ENCODE measurements around the gene SLC2A13. TPM values are rescaled to one million over a fixed set of nuclear protein-coding genes. Genes with fewer than 3 reads are reported as not detected.
"Not testable (repeated sequence)": the region's sequence is repeated elsewhere in the genome, so short reads cannot be mapped to it uniquely, and the experiment has no call there.

Gene SLC2A13
- total RNA-seq, 1 experiment from 2014 or later, result 5.8 TPM

DNA sequence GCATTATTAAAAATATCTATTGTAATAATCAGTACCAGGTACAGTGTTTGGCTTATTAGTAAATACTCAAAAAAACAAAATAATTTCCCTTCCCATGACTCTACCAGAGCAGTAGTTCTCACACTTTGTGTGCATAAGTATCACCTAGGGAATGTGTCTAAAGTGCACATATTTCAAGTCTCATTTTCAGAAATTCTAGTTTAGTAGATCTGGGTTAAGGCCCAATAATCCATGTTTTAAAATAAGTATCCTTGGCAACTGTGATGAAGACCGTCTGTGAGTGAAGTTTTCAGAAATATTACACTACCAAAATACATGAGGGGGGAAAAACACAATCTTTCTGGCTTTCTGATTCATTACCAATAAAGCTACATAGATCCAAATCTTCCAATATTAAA is 237.6 kb downstream of the SLC2A13 start:
- no peak for DNase-seq (ENCODE audit: low read depth)

DNA sequence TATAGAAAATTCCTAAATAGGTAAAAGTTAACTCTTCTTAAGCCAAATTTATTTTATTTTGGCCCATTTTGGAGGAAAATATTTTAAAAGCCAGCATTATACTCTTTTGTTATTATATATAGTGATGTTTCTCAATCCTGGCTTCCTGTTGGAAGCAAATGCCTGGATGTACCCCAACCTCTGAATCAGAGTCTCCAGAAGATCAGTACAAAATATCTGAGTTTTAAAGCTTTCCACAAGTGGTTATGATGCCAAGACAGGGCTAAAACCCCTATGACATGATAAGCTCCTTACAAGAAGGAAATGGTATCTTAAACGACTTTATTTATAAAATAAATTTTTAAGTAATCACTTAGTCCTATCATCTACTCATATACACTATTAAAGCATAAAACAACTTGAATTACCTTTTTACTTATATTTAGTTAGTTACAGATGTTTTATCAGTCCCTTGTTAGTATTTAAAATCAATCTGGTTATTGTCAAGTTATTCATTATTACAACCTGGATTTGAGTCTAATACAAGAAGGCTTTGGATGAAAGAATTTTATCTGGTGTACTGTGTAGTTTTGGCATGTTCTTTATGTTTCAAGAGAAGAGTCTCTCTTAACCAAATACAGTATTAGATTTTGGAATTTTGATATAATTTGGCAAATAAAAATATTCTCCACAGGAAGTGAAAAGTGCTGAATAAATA is 238.1 kb downstream of the SLC2A13 start:
- no peak for DNase-seq (ENCODE audit: low read depth)

DNA sequence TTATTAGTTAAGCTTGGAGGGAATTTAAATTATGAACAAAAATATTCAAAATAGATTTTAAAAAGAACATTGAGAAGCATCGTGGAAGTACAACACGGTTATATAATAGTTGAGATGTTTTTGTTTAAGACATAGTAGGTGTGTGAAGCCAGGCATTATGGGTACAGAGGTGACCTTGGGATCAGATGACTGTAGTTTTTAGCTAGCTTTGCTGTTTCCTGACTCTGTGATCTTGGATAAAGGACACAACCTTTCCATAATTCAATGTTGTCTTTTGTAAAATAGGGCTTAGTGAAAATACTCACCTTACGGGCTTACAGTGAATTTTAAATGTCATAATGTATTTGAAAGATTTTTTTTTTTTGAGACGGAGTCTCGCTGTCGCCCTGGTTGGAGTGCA is 239.7 kb downstream of the SLC2A13 start:
- no peak for DNase-seq (ENCODE audit: low read depth)

DNA sequence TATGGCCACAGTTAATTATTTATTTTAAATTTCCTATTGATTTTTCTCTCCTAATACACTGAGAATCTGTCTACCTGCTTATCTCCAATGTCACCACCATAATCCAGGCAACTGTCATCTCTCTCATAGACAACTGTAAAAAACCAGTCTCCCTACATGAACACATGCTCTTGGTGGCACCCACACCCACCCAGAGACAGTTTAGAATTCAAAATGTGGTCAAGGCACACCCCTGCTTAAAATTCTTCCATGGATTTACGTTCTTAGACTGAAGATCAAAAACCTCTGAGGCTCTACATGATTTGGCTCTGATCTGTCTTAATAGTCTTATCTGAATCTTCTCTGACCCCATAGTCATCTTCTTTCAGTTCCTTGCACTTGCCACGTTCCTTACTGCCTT is 245.2 kb downstream of the SLC2A13 start:
- DNase-seq (ENCODE audit: low read depth), result no peak

DNA sequence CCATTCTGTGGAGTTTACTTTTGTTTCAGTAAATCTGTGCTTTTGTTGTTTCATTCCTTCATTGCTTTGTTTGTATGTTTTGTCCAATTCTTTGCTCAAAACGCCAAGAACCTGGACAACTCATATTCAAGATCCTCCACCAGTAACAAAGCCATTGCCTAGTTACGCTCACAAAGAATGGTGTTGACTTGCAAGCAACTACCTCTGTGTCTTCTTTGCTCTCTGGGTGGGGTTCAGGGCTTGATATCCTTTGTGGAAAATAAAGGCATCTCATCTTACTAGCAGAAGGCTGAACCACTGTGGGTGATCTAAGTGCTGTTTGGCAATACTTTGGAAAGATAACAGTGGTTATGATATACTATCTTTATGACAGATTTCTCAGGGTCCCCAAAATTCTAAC is 252.9 kb downstream of the SLC2A13 start:
- DNase-seq (ENCODE audit: low read depth), result no peak

DNA sequence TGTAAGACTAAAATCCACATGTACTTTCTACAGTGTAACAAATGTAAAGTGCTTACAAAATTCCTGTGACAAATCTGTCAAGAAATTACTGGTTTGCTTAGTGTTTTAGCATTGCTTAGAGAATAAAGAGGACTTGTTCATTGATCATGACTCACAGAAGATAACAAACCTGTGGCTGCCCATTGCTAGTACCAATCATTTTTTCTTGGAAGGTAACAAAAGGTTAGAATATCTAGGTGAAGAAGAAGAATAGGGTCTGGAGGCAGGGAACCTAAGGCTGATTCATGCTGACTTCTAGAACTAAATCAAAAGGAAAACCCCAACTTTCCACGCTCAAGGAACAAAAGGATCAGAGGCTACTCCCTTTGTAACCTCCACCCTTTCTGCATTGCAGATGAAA is 253.5 kb downstream of the SLC2A13 start:
- DNase-seq (ENCODE audit: low read depth), result no peak

DNA sequence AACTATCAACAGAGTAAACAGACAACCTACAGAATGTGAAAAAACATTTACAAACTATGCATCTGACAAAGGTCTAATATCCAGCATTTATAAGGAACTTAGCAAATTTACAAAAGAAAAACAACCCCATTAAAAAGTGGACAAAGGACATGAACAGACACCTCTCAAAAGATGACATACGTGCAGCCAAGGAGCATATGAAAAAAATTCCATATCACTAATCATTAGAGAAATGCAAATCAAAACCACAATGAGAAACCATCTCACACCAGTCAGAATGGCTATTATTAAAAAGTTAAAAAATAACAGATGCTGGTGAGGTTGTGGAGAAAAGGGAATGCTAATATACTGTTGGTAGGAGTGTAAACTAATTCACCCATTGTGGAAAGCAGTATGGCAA is 257.7 kb downstream of the SLC2A13 start:
- not testable (repeated sequence) for DNase-seq (ENCODE audit: low read depth)

DNA sequence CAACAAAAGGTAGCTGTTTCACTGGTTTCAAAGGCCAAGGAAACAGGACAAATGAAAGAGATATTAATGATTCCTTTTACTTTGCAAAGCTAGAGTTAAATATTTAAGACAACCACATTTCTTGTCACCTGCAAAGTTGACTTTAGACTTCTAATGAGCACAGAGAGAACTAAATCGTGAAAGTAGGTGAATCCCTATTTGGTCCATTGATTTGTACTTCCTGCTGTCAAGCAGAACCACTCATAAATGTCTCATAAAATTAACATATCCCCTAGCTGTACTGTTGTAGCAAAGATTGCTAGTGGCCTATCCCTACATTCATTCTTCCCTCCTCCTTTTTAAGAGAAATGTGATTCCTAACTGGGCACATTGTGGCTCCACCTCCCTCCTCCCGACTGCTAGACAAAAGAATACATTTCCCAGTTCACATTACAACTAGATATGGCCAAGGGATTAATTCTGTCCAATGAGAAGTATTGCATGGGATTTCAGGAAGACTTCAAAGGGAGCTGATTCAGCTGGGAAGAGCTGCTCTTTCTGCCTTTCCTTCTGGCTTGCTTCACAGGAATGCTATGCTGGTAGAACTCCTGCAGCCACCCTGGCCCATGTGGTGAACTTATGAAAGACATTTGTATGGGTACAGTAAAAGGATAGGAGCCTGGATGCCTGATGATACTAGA is 258.8 kb downstream of the SLC2A13 start:
- DNase-seq (ENCODE audit: low read depth), result no peak

DNA sequence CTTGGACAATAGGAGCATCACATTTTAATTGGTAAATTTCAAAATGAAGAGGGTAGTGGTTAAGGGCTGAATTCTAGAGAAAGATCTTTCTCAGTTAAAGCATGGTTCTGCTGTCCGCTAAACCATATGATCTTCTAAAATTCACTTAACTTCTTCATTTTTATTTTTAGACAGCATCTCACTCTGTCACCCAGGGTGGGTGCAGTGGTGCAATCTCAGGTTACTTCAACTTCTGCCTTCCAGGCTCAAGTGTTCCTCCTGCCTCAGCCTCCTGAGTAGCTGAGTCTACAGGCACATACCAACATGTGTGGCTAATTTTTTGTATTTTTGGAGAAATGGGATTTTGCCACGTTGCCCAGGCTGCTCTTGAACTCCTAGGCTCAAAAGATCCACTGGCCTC is 259.6 kb downstream of the SLC2A13 start:
- DNase-seq (ENCODE audit: low read depth), result no peak

DNA sequence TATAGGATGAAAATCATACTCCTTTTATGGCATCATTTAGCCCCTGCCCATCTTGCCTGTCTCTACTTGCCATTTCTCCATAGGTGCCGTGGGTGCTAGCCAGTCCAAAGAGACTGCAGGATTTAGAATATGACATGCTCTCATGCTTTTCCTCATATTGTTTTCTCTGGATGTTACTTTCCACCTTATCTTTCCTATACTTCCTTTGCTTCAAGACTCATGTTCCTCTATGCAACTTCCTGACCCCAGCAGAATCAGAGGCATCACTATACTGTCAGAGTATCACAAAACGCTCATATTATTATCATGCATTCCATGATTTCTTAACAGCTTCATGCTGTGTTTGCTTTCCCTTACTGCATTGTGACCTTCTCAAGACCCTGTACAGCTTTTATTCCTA is 265.5 kb downstream of the SLC2A13 start:
- no peak for DNase-seq (ENCODE audit: low read depth)

DNA sequence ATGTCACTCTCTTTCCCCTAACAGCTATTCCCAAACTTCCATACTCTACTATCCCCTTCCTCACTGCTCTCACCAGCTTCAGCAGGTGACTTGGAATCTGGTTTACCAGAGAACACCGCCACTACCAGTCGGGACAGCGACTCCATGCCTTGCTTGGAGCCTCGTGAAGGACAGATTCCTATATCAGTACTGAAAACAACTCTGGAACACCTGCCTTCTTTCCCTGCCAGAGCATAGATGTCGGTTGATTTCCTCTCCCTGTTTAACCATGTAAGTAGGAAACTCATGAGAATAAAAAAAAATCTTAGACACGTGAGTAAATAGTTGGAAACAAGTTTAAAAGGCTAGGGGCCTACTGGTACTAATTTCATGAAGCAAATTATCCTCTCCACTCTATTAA is 266.8 kb downstream of the SLC2A13 start:
- no peak for DNase-seq (ENCODE audit: low read depth)

DNA sequence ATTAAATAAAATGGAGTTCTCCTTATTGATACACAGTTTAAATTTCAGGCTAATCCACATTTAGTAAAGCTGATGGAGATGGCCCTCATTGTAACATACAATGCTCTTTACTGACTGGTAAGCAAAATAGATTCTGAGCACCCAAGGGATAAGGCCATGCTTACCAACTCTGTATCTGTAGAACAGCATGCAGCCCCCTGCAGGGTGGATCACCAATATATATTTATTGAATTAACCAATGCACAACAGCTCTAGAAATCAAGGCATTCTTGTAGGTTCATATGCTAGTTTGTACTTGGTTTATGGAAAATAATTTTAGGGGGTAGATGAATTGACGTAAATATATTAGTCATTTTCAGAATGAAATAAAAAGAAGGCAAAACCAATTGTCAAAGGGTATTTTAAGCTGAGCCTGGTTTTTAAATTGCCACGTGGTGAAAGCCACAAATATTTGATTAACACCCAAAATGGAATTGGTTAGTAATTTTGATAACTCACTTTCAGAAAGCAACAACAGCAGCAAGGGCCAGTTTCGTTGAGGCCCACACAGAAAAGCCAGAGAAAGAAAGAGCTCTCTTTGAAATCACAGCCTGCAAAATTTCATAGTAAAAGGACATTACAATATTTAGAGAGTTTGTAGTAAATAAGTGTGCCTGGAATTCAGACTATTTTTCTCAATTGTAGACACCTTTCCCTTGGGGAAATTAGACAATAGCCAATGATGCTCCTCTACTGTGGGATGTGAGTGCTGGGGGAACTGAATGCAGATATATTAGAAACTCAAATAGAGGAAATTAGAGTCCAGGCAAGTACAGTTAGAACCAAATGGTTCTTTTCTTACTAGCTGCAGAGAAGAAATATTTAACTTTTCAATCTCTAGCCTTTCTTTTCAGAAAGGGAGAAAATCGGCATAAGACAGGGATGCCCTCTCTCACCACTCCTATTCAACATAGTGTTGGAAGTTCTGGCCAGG is 270.1 kb downstream of the SLC2A13 start:
- DNase-seq (ENCODE audit: low read depth), result no peak

DNA sequence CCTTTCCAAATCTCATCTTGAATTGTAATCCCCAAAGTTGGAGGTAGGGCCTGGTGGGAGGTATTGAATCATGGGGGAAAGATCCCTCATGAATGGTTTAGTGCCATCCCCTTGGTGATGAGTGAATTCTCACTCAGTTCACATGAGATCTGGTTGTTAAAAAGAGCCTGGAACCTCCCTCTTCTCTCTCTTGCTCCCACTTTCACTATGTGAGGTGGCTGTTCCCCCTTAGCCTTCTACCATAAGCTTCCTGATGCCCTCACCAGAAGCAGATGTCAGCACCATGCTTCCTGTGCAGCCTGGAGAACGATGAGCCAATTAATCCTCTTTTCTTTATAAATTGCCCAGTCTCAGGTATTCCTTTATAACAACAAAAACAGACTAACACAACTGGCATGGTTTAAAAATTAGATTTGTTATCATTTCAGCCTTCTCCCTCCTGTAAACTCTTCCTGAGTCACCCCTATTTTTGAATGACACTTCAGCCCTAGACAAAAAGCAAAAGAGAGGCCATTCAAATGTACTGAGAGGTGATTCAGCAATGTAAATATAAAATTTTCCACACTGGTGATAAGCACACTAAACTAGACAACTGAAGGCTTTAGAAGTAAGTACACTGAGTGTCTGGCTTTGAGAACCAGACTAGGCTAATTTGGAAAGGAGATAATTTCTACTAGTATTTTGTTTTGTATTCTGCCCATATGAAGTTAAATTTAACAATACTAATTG is 274.1 kb downstream of the SLC2A13 start:
- no peak for DNase-seq (ENCODE audit: low read depth)

DNA sequence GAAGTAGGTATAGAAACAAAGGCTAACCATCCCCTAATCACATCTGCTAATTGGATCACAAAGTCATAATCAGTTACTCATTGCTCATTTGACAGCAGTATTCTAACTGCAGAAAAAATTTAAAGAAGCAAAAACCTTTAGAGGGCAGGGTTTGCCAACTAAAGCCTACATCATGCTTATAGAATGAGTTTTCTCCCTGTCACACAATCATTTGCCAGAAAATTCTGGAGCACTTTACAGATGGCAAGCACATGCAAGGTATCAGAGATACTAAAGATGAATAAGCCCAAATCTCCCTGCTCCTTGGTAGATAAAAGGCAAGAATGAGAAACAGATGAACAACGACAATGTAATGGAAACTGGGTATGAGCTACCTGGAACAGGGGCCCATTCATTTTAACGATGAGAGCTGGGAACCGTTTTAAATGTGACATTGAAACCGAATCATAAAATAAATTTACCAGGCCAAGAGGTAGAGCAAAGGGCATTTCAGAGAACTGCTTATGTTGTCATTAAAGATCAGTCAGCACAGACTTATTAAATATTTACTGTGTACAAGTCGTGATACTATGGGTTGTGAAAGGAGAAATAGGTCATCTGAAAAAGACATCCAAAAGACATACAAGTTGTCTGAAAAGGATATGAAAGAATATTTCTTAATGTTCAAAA is 274.9 kb downstream of the SLC2A13 start:
- no peak for DNase-seq (ENCODE audit: low read depth)

DNA sequence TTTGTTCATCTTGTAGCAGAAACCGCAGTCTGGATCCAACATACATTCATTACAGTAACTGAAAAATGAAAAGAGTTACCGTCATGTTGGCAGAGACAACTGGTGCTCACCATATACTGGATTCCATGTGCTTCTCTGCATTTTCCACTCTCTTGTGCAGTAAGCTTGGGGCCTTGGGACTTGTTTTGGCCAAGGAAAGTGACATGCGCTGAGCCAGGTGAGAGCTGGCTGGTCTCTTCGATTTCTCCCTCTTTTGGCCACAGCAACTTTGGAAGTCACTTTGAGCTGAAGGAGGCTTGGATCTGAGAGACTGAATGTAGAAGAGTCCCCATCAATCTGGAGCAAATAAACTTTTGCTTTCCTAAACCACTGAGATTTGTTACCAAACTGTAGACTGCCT is 275.7 kb downstream of the SLC2A13 start:
- DNase-seq (ENCODE audit: low read depth), result no peak

DNA sequence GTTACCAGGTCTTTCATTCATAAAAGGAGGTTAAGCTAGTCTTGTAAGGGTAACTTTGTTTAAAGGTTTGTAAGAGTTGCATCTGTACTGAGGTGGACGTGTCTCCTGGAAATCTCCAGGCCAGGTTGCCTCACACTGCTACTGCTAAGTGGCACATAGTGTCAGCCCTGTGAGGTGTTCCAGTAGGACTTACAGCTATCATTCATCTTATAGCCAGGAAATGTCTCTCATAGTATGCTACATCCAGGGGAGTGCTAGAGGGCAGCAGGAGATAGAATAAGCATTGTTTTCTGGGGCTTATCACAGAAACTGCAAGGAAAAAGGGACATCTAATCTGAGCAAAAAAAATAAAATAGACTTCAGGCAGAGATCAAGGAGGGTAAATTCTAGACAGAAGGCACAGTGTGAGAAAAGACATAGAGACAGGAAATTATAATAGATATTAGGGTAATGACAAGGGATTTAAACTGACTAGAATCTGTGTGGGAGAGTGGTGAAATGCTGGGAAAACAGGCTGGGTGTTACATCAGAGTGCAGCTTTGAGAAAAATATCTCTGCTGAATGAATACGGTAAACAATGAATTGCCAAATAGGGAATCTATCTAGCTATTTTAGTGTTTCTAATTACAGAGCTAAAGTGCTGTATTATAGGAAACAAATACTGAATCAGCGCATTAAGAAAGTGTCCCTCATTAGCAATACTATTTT is 281.2 kb downstream of the SLC2A13 start:
- DNase-seq (ENCODE audit: low read depth), result no peak

DNA sequence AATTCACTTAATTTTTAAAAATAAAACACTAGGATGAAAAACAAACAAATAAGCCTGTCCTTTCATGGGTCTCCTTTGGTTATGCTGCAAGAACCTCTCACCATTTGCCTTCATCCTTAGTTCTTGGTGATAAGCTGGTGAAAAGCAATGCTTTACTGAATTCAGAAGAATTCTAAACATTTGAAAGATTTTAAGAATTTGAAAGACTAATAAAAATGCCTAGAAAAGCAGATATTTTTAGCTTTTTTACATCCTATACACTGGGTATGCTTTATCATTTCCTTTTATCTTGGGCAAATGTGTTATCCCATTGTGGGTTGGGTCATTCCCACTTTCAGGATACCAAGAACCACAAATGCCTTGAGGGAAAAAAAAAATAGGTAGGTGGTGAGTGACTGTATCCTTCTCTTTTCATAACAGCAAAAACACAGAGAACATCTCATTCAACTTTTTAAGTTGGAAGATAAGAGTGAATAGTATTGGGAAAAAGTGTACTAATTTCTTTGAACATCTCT is 289.2 kb downstream of the SLC2A13 start:
- peak; percentile 46 for DNase-seq (ENCODE audit: low read depth)

DNA sequence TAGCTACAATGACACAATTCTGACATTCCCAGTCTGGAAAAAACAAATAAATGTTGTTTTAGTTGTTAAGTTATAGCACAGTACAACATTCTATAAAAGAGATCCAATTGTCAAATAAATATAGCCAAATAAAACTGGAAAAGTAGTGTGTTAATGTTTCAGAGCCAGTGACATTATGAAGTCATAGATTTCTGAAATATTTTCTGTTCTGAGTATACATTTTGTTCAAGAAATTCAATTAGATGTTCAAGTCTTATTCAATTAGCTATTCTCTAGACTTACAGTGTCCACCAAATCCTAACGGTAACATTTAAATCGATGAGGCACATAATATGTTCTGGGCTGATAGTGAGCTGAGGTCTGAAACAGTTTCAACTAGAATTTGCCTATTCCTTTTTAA is 290.1 kb downstream of the SLC2A13 start:
- no peak for DNase-seq (ENCODE audit: low read depth)

DNA sequence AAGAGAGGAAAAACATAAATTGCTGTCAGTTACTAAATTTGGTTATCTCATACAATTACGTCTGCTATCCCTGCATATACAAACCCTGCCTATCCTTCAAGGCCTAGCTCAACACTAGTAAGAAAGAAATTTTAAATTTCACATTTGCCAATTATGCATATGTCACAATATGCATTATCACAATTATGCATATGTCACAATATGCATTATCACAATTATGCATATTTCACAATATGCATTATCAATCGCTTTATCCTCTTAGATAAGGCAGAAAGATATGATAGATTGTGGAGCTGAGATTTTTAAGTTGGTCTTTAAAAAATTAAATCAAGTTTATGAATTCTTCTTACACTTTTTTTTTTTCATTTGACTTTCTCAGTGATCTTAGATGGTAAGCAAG is 291.3 kb downstream of the SLC2A13 start:
- no peak for DNase-seq (ENCODE audit: low read depth)

DNA sequence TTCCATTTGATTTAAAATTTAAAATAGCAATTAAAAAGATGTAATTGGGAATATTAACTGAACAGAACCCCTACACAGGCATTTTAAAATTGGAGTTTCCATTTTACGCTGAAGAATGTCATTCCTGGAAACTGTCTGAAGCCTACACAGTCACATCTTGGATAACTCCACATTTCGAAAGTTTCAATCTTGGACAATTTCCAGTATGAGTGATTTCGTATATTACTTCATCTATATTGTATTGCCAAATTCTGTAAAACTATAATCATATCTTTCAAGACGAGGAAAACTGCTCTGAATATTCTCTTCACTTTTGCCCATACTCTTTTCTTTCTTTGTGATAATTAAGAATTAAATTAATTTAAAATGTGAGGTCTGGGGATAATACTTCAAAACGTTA is 292.1 kb downstream of the SLC2A13 start:
- DNase-seq (ENCODE audit: low read depth), result no peak

Measured in RPMI7951 (cell line).